ENCODE results near the gene SDR9C7. TPM values are rescaled to one million over a fixed set of nuclear protein-coding genes. Genes with fewer than 3 reads are reported as not detected.
"Not testable (repeated sequence)": the region's sequence is repeated elsewhere in the genome, so short reads cannot be mapped to it uniquely, and the experiment has no call there.

Gene SDR9C7
- total RNA-seq, 1 donor from 2014 or later = not detected

- Mint-ChIP-seq H3K4me1 (ENCODE audit: low read depth, unreplicated experiment) (no peaks in the 10 kb centered on the region), H3K27me3 (ENCODE audit: low read depth, unreplicated experiment) (peaks cover 22% of the 10 kb centered on the region), H3K27ac (ENCODE audit: unreplicated experiment) (no peak overlapping the region), H3K4me3 (ENCODE audit: unreplicated experiment) (no peak overlapping the region), H3K36me3 (ENCODE audit: low read depth, unreplicated experiment) (peaks cover 1% of the 10 kb centered on the region), H3K9me3 (ENCODE audit: unreplicated experiment) (peaks cover 4% of the 10 kb centered on the region)
- FAIRE-seq (no peak), DNase-seq (ENCODE audit: low read depth) (no peak)
- no peaks in the 10 kb centered on the region for H4K20me1 ChIP-seq (ENCODE audit: insufficient read depth, low read length)
- H3K9ac ChIP-seq (ENCODE audit: low read length) = no peak overlapping the region
- H3K27me3 ChIP-seq (ENCODE audit: insufficient read depth, low read length) = peaks cover 5% of the 10 kb centered on the region
- H2AFZ ChIP-seq (ENCODE audit: low read depth, low read length) = no peak overlapping the region
- no peak overlapping the region for H3K4me2 ChIP-seq (ENCODE audit: low read length)
- no peaks in the 10 kb centered on the region for H3K9me3 ChIP-seq (ENCODE audit: insufficient read depth, low read depth, low read length)
- H3K4me3 ChIP-seq (ENCODE audit: insufficient read depth, low read depth, low read length) = no peak overlapping the region
- no peaks in the 10 kb centered on the region for H3K4me1 ChIP-seq (ENCODE audit: insufficient read depth, low read length)
- H3K36me3 ChIP-seq (ENCODE audit: insufficient read depth, low read length) = no peaks in the 10 kb centered on the region
- no peak for TF ChIP-seq CTCF (IDR thresholded peaks at IDR 0.05; ENCODE audit: insufficient read depth, low read depth, low read length)
- TF ChIP-seq EZH2 (IDR thresholded peaks at IDR 0.05; ENCODE audit: insufficient read depth, low read length) = no peak
- no peak overlapping the region for H3K27ac ChIP-seq (ENCODE audit: low read depth, low read length)
- no peaks in the 10 kb centered on the region for H3K79me2 ChIP-seq (ENCODE audit: insufficient read depth, low read length)
Observed at GRCh38 chr12:56922031-56922430, 12.2 kb downstream of the SDR9C7 start.

GRCh38 chr12:56921346-56921745, 12.9 kb downstream of the SDR9C7 start:
- Mint-ChIP-seq H3K27me3 (ENCODE audit: low read depth, unreplicated experiment) (peaks cover 23% of the 10 kb centered on the region), H3K27ac (ENCODE audit: unreplicated experiment) (no peak overlapping the region), H3K36me3 (ENCODE audit: low read depth, unreplicated experiment) (peaks cover 1% of the 10 kb centered on the region), H3K9me3 (ENCODE audit: unreplicated experiment) (peaks cover 4% of the 10 kb centered on the region), H3K4me1 (ENCODE audit: low read depth, unreplicated experiment) (no peaks in the 10 kb centered on the region), H3K4me3 (ENCODE audit: unreplicated experiment) (no peak overlapping the region)
- H3K27ac ChIP-seq (ENCODE audit: low read depth, low read length) = no peak overlapping the region
- no peaks in the 10 kb centered on the region for H3K79me2 ChIP-seq (ENCODE audit: insufficient read depth, low read length)
- TF ChIP-seq EZH2 (IDR thresholded peaks at IDR 0.05; ENCODE audit: insufficient read depth, low read length) = no peak
- no peak for TF ChIP-seq CTCF (IDR thresholded peaks at IDR 0.05; ENCODE audit: insufficient read depth, low read depth, low read length)
- DNase-seq (ENCODE audit: low read depth) = no peak
- no peak for FAIRE-seq
- H3K9me3 ChIP-seq (ENCODE audit: insufficient read depth, low read depth, low read length) = no peaks in the 10 kb centered on the region
- H4K20me1 ChIP-seq (ENCODE audit: insufficient read depth, low read length) = no peaks in the 10 kb centered on the region
- no peaks in the 10 kb centered on the region for H3K4me1 ChIP-seq (ENCODE audit: insufficient read depth, low read length)
- no peak overlapping the region for H3K9ac ChIP-seq (ENCODE audit: low read length)
- no peak overlapping the region for H3K4me2 ChIP-seq (ENCODE audit: low read length)
- no peak overlapping the region for H2AFZ ChIP-seq (ENCODE audit: low read depth, low read length)
- no peak overlapping the region for H3K4me3 ChIP-seq (ENCODE audit: insufficient read depth, low read depth, low read length)
- peaks cover under 1% of the 10 kb centered on the region for H3K27me3 ChIP-seq (ENCODE audit: insufficient read depth, low read length)
- no peaks in the 10 kb centered on the region for H3K36me3 ChIP-seq (ENCODE audit: insufficient read depth, low read length)

GRCh38 chr12:56918139-56918538, 16.1 kb downstream of the SDR9C7 start:
- not testable (repeated sequence) for H3K27ac ChIP-seq (ENCODE audit: low read depth, low read length); H2AFZ ChIP-seq (ENCODE audit: low read depth, low read length); H3K36me3 ChIP-seq (ENCODE audit: insufficient read depth, low read length); H3K9me3 ChIP-seq (ENCODE audit: insufficient read depth, low read depth, low read length); H3K27ac Mint-ChIP-seq (ENCODE audit: unreplicated experiment); H3K9ac ChIP-seq (ENCODE audit: low read length); H3K36me3 Mint-ChIP-seq (ENCODE audit: low read depth, unreplicated experiment); H3K4me3 ChIP-seq (ENCODE audit: insufficient read depth, low read depth, low read length); H3K4me1 ChIP-seq (ENCODE audit: insufficient read depth, low read length); H3K9me3 Mint-ChIP-seq (ENCODE audit: unreplicated experiment); H4K20me1 ChIP-seq (ENCODE audit: insufficient read depth, low read length); H3K4me2 ChIP-seq (ENCODE audit: low read length); H3K79me2 ChIP-seq (ENCODE audit: insufficient read depth, low read length); FAIRE-seq; H3K4me1 Mint-ChIP-seq (ENCODE audit: low read depth, unreplicated experiment); H3K27me3 ChIP-seq (ENCODE audit: insufficient read depth, low read length); DNase-seq (ENCODE audit: low read depth); H3K4me3 Mint-ChIP-seq (ENCODE audit: unreplicated experiment)
- H3K27me3 Mint-ChIP-seq (ENCODE audit: low read depth, unreplicated experiment) = peaks cover 14% of the 10 kb centered on the region

Data from astrocyte (in vitro differentiated cells and primary cell).